Activated CD4-positive, alpha-beta memory T cell treated with anti-CD3 and anti-CD28 coated beads for 36 hours (primary cell): ENCODE data around the gene CPS1. TPM values are rescaled to one million over a fixed set of nuclear protein-coding genes. Genes with fewer than 3 reads are reported as not detected.

Experiments
- CTCF ChIA-PET: fragments of 350-600 bp; sonication (Branson Sonifier 250); formaldehyde crosslinking; loops from one replicate; lab custom pipeline; 2021; ENCODE audit warnings: antibody characterized with exemption, inconsistent platforms; lab: Charles Lee
- POLR2A ChIA-PET: fragments of 350-600 bp; sonication (Branson Sonifier 250); formaldehyde crosslinking; loops from one replicate; lab custom pipeline; 2021; ENCODE audit warnings: antibody characterized with exemption; lab: Charles Lee
- DNase-seq: peaks from one replicate; pipeline ENCODE4 v3.0.0-alpha.2; 2020
- H3K27ac Mint-ChIP-seq: one replicate; pipeline ENCODE4 v1.8.0; 2021; ENCODE audit warnings: mixed read lengths
- H3K27me3 Mint-ChIP-seq: one replicate; pipeline ENCODE4 v1.8.0; 2021; ENCODE audit warnings: mixed read lengths
- H3K36me3 Mint-ChIP-seq: one replicate; pipeline ENCODE4 v1.8.0; 2021; ENCODE audit warnings: mixed read lengths
- H3K4me1 Mint-ChIP-seq: one replicate; pipeline ENCODE4 v1.8.0; 2021; ENCODE audit warnings: low read depth, mixed read lengths
- H3K4me3 Mint-ChIP-seq: one replicate; pipeline ENCODE4 v1.8.0; 2021; ENCODE audit warnings: mild to moderate bottlenecking, mixed read lengths
- H3K9me3 Mint-ChIP-seq: one replicate; pipeline ENCODE4 v1.8.0; 2021; ENCODE audit warnings: mixed read lengths
- intact Hi-C: fragments of 100-400 bp; cut with micrococcal nuclease; formaldehyde crosslinking; loops from one replicate; pipeline ENCODE4 v1.15.1; 2023
- total RNA-seq, 2 experiments: library from RNA; stranded (reverse); gene quantifications; one replicate each; pipeline ENCODE4 v1.2.3, GENCODE V29; 2021

The CPS1 gene
- total RNA-seq, 2 experiments from 2014 or later: 1.7 TPM

DNA sequence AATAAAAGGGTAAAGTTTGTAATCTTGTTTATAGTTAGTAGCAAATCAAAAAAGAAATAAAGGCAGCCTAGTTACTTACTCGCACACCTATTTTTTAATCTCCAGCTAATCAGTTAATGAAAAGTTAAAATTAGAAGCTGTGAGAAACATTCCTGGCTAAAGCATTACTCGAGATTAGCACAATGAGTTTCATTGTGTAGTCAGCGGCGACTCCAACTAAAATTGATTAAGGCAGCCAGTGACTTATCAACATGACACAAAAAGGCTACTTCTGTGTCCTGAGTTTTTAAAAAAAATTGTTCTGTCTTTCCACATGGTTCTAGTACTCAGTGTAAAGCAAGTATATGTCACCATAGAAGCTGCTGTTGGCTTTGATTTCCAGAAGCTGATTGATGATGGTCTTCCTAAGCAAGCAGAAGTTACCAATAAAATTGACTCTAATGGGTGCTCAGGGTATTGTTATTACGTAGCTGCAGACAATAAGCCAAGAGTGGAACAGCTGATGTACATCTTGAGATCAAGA lies 159.2 kb downstream of the CPS1 start:
- no peaks in the 10 kb centered on the region for H3K9me3 Mint-ChIP-seq
- ChIA-PET POLR2A (interaction anchor here (0.6 kb wide), 1 partner anchor 1455 kb away, joined by 4 read pairs; no protein-coding TSS in a partner anchor), CTCF (no interaction called here)
- H3K36me3 Mint-ChIP-seq: no peaks in the 10 kb centered on the region
- no peak overlapping the region for H3K4me3 Mint-ChIP-seq
- no peaks in the 10 kb centered on the region for H3K27me3 Mint-ChIP-seq
- H3K27ac Mint-ChIP-seq: no peak overlapping the region
- intact Hi-C loops: no loop called here
- DNase-seq: no peak
- H3K4me1 Mint-ChIP-seq: no peaks in the 10 kb centered on the region

DNA sequence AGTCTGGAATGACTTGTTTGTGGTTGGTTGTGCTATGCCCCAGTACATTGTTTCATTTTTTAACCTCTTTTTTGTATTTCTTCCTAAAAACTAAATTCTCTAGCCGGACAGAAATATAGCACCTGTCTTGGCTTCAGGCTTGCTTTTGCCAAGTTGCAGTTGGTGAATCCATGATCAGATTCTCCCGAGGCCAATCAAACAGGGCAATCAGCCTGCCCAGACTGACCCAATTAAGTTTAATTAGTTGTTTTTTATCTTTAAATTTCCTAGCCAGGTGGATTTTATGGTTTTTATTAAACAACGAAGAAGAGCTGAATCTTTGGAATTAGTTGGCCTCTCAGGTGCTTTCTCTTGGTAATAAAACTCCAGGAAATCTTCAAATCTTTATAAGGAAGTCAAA lies 162.1 kb downstream of the CPS1 start:
- no peaks in the 10 kb centered on the region for H3K36me3 Mint-ChIP-seq
- CTCF ChIA-PET: no interaction called here
- intact Hi-C loops: no loop called here
- no peaks in the 10 kb centered on the region for H3K4me1 Mint-ChIP-seq
- no peak overlapping the region for H3K4me3 Mint-ChIP-seq
- POLR2A ChIA-PET: no interaction called here
- H3K9me3 Mint-ChIP-seq: no peaks in the 10 kb centered on the region
- no peak for DNase-seq
- no peaks in the 10 kb centered on the region for H3K27me3 Mint-ChIP-seq
- H3K27ac Mint-ChIP-seq: no peak overlapping the region

DNA sequence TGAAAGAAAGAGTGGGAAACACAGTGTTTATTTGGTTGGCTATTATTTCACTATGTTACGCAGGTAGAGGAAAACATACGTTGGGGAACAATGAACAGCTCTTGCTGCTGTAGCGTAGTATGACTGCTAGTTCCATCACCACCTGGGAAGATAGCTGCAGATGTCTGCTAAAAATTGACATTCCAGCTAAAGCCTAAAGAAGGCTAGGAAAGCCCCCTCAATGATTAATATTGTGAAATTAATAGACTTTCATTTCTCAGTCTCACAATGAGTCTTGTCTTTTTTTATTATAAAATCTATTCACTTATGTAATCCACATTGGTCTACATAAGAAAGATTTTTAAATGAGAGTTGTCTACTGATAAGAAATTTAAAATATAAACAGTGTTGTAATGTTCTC lies 165.7 kb downstream of the CPS1 start:
- no peak overlapping the region for H3K27ac Mint-ChIP-seq
- H3K9me3 Mint-ChIP-seq: no peaks in the 10 kb centered on the region
- no peak for DNase-seq
- H3K4me1 Mint-ChIP-seq: no peaks in the 10 kb centered on the region
- H3K4me3 Mint-ChIP-seq: no peak overlapping the region
- POLR2A ChIA-PET: no interaction called here
- no peaks in the 10 kb centered on the region for H3K27me3 Mint-ChIP-seq
- intact Hi-C loops: no loop called here
- CTCF ChIA-PET: no interaction called here
- no peaks in the 10 kb centered on the region for H3K36me3 Mint-ChIP-seq

DNA sequence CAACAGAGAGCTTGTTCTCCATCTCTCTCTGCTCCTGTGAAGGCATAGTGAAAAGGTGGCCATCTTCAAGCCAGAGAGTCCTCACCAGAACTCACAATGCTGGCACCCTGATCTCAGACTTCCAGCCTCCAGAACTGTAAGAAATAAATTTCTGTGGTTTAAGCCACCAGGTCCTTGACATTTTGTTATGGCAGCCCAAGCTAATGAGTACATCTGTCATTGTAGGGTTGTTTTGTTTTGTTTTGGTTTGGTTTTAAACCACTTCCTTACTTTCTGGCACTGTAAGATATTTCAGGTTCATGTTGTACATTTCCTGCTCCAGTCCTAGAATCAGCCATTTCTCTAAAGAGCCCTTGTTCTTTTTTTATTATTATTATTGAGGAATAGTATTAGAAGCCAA lies 171.2 kb downstream of the CPS1 start:
- Mint-ChIP-seq H3K9me3 (no peaks in the 10 kb centered on the region), H3K4me3 (no peak overlapping the region), H3K4me1 (no peaks in the 10 kb centered on the region), H3K36me3 (no peaks in the 10 kb centered on the region), H3K27ac (no peak overlapping the region), H3K27me3 (no peaks in the 10 kb centered on the region)
- ChIA-PET CTCF (no interaction called here), POLR2A (no interaction called here)
- no peak for DNase-seq
- intact Hi-C loops: no loop called here

Other genes starting within 250 kb of the CPS1 start
- not detected for gene MYL1, start 241.4 kb upstream of the CPS1 start, total RNA-seq
- gene LANCL1, start 79.8 kb upstream of the CPS1 start, total RNA-seq: 10 to 100 TPM; 39.1 to 42.9 TPM